Fibroblast of skin of right quadriceps (primary cell): ENCODE results near the gene STYXL1.

ENCODE experiments used
- DNase-seq: peaks from one replicate; pipeline ENCODE4 v3.0.0-alpha.2; 2013

The STYXL1 gene

GRCh38 chr7:75951506-75951905 is 96.3 kb downstream of the STYXL1 start:
- DNase-seq, result peak; percentile 69

- no peak for DNase-seq
Observed at GRCh38 chr7:75950111-75950681, 97.6 kb downstream of the STYXL1 start.

GRCh38 chr7:75948179-75948578 is 99.6 kb downstream of the STYXL1 start:
- no peak for DNase-seq
